Parathyroid adenoma (tissue), 2 donors: Measurements from ENCODE around the gene MAT2B.

Source experiments
- H2AFZ ChIP-seq: fragments of 300-600 bp; sonication (generic); one replicate; pipeline ENCODE4 v1.7.0; 2017; ENCODE audit warnings: antibody characterized with exemption, mild to moderate bottlenecking
- H3K27ac ChIP-seq: fragments of 300-600 bp; sonication (generic); one replicate; pipeline ENCODE4 v1.7.0; 2017
- H3K27me3 ChIP-seq: fragments of 300-600 bp; sonication (generic); one replicate; pipeline ENCODE4 v1.7.0; 2017; ENCODE audit warnings: low read length; ENCODE audit not compliant: control insufficient read depth, insufficient read depth
- H3K36me3 ChIP-seq: fragments of 300-600 bp; sonication (generic); one replicate; pipeline ENCODE4 v1.7.0; 2017; ENCODE audit warnings: low read length; ENCODE audit not compliant: control insufficient read depth, insufficient read depth
- H3K4me1 ChIP-seq: fragments of 300-600 bp; sonication (generic); one replicate; pipeline ENCODE4 v1.7.0; 2017; ENCODE audit warnings: control low read depth
- H3K4me2 ChIP-seq: fragments of 300-600 bp; sonication (generic); one replicate; pipeline ENCODE4 v1.7.0; 2017; ENCODE audit warnings: low read length
- H3K4me3 ChIP-seq: fragments of 300-600 bp; sonication (generic); one replicate; pipeline ENCODE4 v1.7.0; 2017; ENCODE audit warnings: low read depth, low read length
- H3K79me2 ChIP-seq: fragments of 300-600 bp; sonication (generic); one replicate; pipeline ENCODE4 v1.7.0; 2017; ENCODE audit warnings: control low read depth
- H3K9ac ChIP-seq: fragments of 300-600 bp; sonication (generic); one replicate; pipeline ENCODE4 v1.7.0; 2017; ENCODE audit warnings: mild to moderate bottlenecking
- H3K9me3 ChIP-seq: fragments of 300-600 bp; sonication (generic); one replicate; pipeline ENCODE4 v1.7.0; 2017; ENCODE audit warnings: low read length; ENCODE audit not compliant: control insufficient read depth
- CTCF ChIP-seq: fragments of 300-600 bp; sonication (generic); IDR thresholded peaks from one replicate; pipeline ENCODE4 v1.7.0; 2017; ENCODE audit warnings: antibody characterized with exemption, mild to moderate bottlenecking
- donor health status: primary hyperparathyroidism.

Gene MAT2B

GRCh38 chr5:163540696-163541095 is 35.3 kb downstream of the MAT2B start:
- Histone ChIP-seq H2AFZ (no peak overlapping the region), H3K79me2 (no peaks in the 10 kb centered on the region), H3K9ac (no peak overlapping the region), H3K4me1 (no peaks in the 10 kb centered on the region), H3K27me3 (no peaks in the 10 kb centered on the region), H3K9me3 (no peaks in the 10 kb centered on the region), H3K36me3 (no peaks in the 10 kb centered on the region), H3K27ac (no peak overlapping the region), H3K4me3 (no peak overlapping the region), H3K4me2 (no peak overlapping the region)
- no peak for TF ChIP-seq CTCF

GRCh38 chr5:163542771-163543170 is 37.4 kb downstream of the MAT2B start:
- TF ChIP-seq CTCF, result no peak
- H3K27ac ChIP-seq, result no peak overlapping the region

GRCh38 chr5:163544041-163544440 is 38.6 kb downstream of the MAT2B start:
- Histone ChIP-seq H3K4me2 (no peak overlapping the region), H3K79me2 (no peaks in the 10 kb centered on the region), H3K9me3 (no peaks in the 10 kb centered on the region), H3K9ac (no peak overlapping the region), H3K4me1 (no peaks in the 10 kb centered on the region), H3K36me3 (no peaks in the 10 kb centered on the region), H3K4me3 (no peak overlapping the region), H3K27me3 (no peaks in the 10 kb centered on the region), H3K27ac (no peak overlapping the region), H2AFZ (no peak overlapping the region)
- no peak for TF ChIP-seq CTCF

More at GRCh38 chr5:163542771-163543170, 37.4 kb downstream of the MAT2B start:
- no peak overlapping the region for H3K4me3 ChIP-seq
- no peaks in the 10 kb centered on the region for H3K27me3 ChIP-seq
- H3K9me3 ChIP-seq, result no peaks in the 10 kb centered on the region
- no peaks in the 10 kb centered on the region for H3K79me2 ChIP-seq
- no peak overlapping the region for H3K9ac ChIP-seq
- H3K4me1 ChIP-seq, result no peaks in the 10 kb centered on the region
- H3K36me3 ChIP-seq, result no peaks in the 10 kb centered on the region
- no peak overlapping the region for H3K4me2 ChIP-seq
- no peak overlapping the region for H2AFZ ChIP-seq

- Histone ChIP-seq H3K4me3 (no peak overlapping the region), H3K27ac (no peak overlapping the region), H3K4me2 (no peak overlapping the region), H3K9me3 (no peaks in the 10 kb centered on the region), H3K36me3 (no peaks in the 10 kb centered on the region), H3K9ac (no peak overlapping the region), H3K4me1 (no peaks in the 10 kb centered on the region), H2AFZ (no peak overlapping the region), H3K79me2 (no peaks in the 10 kb centered on the region), H3K27me3 (no peaks in the 10 kb centered on the region)
- no peak for TF ChIP-seq CTCF
These were observed 39.4 kb downstream of the MAT2B start for GRCh38 chr5:163544836-163545235.

- Histone ChIP-seq H3K79me2 (no peaks in the 10 kb centered on the region), H3K9me3 (no peaks in the 10 kb centered on the region), H3K4me1 (no peaks in the 10 kb centered on the region), H3K4me2 (no peak overlapping the region), H3K36me3 (no peaks in the 10 kb centered on the region), H3K9ac (no peak overlapping the region), H3K4me3 (no peak overlapping the region), H3K27ac (no peak overlapping the region), H2AFZ (no peak overlapping the region), H3K27me3 (no peaks in the 10 kb centered on the region)
- TF ChIP-seq CTCF, result no peak
These were observed 43.2 kb downstream of the MAT2B start for GRCh38 chr5:163548649-163549048.
